A673 (cell line): ENCODE data around the gene ATXN2. TPM values are rescaled to one million over a fixed set of nuclear protein-coding genes. Genes with fewer than 3 reads are reported as not detected.

Experiments
- BruUV-seq: library from RNA; stranded (reverse); fragments of 400-500 nt; replicated peaks from 2 replicates; lab custom pipeline; 2021; lab: Mats Ljungman, UMichigan
- CTCF ChIA-PET: fragments of 300-600 bp; sonication (Branson Sonifier 250); formaldehyde crosslinking; loops from one replicate; lab custom pipeline; 2022; ENCODE audit warnings: antibody characterized with exemption; lab: Charles Lee
- POLR2A ChIA-PET: fragments of 300-600 bp; sonication (Branson Sonifier 250); formaldehyde crosslinking; loops from one replicate; lab custom pipeline; 2022; ENCODE audit warnings: antibody characterized with exemption; ENCODE audit not compliant: low non-redundant PET; lab: Charles Lee
- DNase-seq: peaks from one replicate; pipeline ENCODE4 v3.0.0-alpha.2; 2015; ENCODE audit warnings: low spot score
- H3K27ac ChIP-seq: fragments of 200-600 bp; sonication (generic); 2 replicates; pipeline ENCODE4 v1.5.1; 2016; ENCODE audit warnings: mixed run types, low read depth, mild to moderate bottlenecking, mixed read lengths, antibody characterized with exemption, low read length; ENCODE audit not compliant: poor library complexity, severe bottlenecking
- H3K27me3 ChIP-seq: fragments of 200-600 bp; sonication (generic); replicated peaks from 2 replicates; pipeline ENCODE4 v1.6.1; 2017; ENCODE audit warnings: mixed run types, low read depth, mild to moderate bottlenecking, mixed read lengths, antibody characterized with exemption, low read length; ENCODE audit not compliant: insufficient read depth, poor library complexity
- H3K36me3 ChIP-seq: fragments of 200-600 bp; sonication (generic); 2 replicates; pipeline ENCODE4 v1.6.1; 2016; ENCODE audit warnings: mixed run types, mild to moderate bottlenecking, mixed read lengths, antibody characterized with exemption, low read length; ENCODE audit not compliant: insufficient read depth, poor library complexity, severe bottlenecking
- H3K4me1 ChIP-seq: fragments of 200-600 bp; sonication (generic); 2 replicates; pipeline ENCODE4 v1.6.1; 2017; ENCODE audit warnings: mixed run types, mild to moderate bottlenecking, mixed read lengths, antibody characterized with exemption, low read length; ENCODE audit not compliant: insufficient read depth, poor library complexity, severe bottlenecking
- H3K4me3 ChIP-seq: fragments of 200-600 bp; sonication (generic); 2 replicates; pipeline ENCODE4 v1.5.1; 2016; ENCODE audit warnings: low read depth, mixed run types, mild to moderate bottlenecking, mixed read lengths, low read length; ENCODE audit not compliant: poor library complexity, severe bottlenecking
- H3K9me3 ChIP-seq: fragments of 200-600 bp; sonication (generic); 2 replicates; pipeline ENCODE4 v1.6.1; 2016; ENCODE audit warnings: mixed run types, low read depth, mild to moderate bottlenecking, mixed read lengths, antibody characterized with exemption, low read length; ENCODE audit not compliant: poor library complexity, severe bottlenecking
- CTCF ChIP-seq: fragments of 300-800, 200-600 bp; sonication (generic); conservative IDR thresholded peaks from 2 replicates; pipeline ENCODE4 v1.5.1; 2017; ENCODE audit warnings: low read depth, mild to moderate bottlenecking, antibody characterized with exemption, low read length, moderate library complexity, mixed read lengths
- EZH2 ChIP-seq: fragments of 200-600 bp; sonication (generic); IDR thresholded peaks from 2 replicates; pipeline ENCODE4 v1.6.1; 2017; ENCODE audit warnings: borderline replicate concordance, low read depth, mild to moderate bottlenecking, mixed read lengths, antibody characterized with exemption, low read length; ENCODE audit not compliant: poor library complexity, severe bottlenecking
- intact Hi-C: fragments of 100-400 bp; cut with micrococcal nuclease; formaldehyde crosslinking; loops from one replicate; pipeline ENCODE4 v1.10.0; 2022; ENCODE audit not compliant: unreplicated experiment
- total RNA-seq: library from RNA; stranded (reverse); gene quantifications from 2 replicates; pipeline ENCODE4 v1.2.3, GENCODE V29; 2021

ATXN2 gene
- total RNA-seq, 1 experiment from 2014 or later: 94.4 TPM

- Histone ChIP-seq H3K27ac (peak overlapping the region; percentile 87), H3K27me3 (no peaks in the 10 kb centered on the region), H3K36me3 (peaks cover 16% of the 10 kb centered on the region), H3K9me3 (no peaks in the 10 kb centered on the region), H3K4me1 (peaks cover 65% of the 10 kb centered on the region), H3K4me3 (no peak overlapping the region)
- TF ChIP-seq CTCF (no peak), EZH2 (no peak)
- ChIA-PET POLR2A (no interaction called here), CTCF (no interaction called here)
- DNase-seq: no peak
- intact Hi-C loops: no loop called here
- BruUV-seq: no TSS peak
Observed at GRCh38 chr12:111440631-111441030, 158.5 kb downstream of the ATXN2 start.

- ChIA-PET POLR2A (no interaction called here), CTCF (no interaction called here)
- no peaks in the 10 kb centered on the region for H3K9me3 ChIP-seq
- peak overlapping the region; percentile 87 for H3K27ac ChIP-seq
- H3K36me3 ChIP-seq: peaks cover 11% of the 10 kb centered on the region
- no TSS peak for BruUV-seq
- no peak overlapping the region for H3K4me3 ChIP-seq
- DNase-seq: no peak
- no peaks in the 10 kb centered on the region for H3K27me3 ChIP-seq
- H3K4me1 ChIP-seq: peaks cover 65% of the 10 kb centered on the region
- intact Hi-C loops: no loop called here
- TF ChIP-seq CTCF: no peak
- no peak for TF ChIP-seq EZH2
Observed at GRCh38 chr12:111440152-111440551, 159.0 kb downstream of the ATXN2 start.

- Histone ChIP-seq H3K27ac (peak overlapping the region; percentile 87), H3K4me3 (no peak overlapping the region), H3K4me1 (peaks cover 65% of the 10 kb centered on the region), H3K36me3 (peaks cover 11% of the 10 kb centered on the region), H3K27me3 (no peaks in the 10 kb centered on the region), H3K9me3 (no peaks in the 10 kb centered on the region)
- ChIA-PET CTCF (no interaction called here), POLR2A (no interaction called here)
- intact Hi-C loops: no loop called here
- TF ChIP-seq EZH2 (no peak), CTCF (no peak)
- no peak for DNase-seq
- BruUV-seq: no TSS peak
Observed at GRCh38 chr12:111439657-111440151, 159.4 kb downstream of the ATXN2 start.
